ENCODE measurements around the gene EIF2D. TPM values are rescaled to one million over a fixed set of nuclear protein-coding genes. Genes with fewer than 3 reads are reported as not detected.

Gene EIF2D
- total and polyA plus RNA-seq, 9 of the 15 experiments (the other 6 are each of a cell fraction or from before 2014, with no cell fraction given): 81.1 to 138 (median 93.9) TPM

- TF ChIP-seq ZFP91 (CRISPR knock-in tag; IDR thresholded peaks at IDR 0.05) (no peak), DDX20 (tag; IDR thresholded peaks at IDR 0.05; ENCODE audit: low read depth) (no peak), SMAD3 (CRISPR knock-in tag; conservative IDR thresholded peaks at IDR 0.05) (peak; percentile 18; the same call in 1 of the 2 replicates), FOXM1 (IDR thresholded peaks at IDR 0.05; ENCODE audit: low read depth) (no peak), FOXM1 (CRISPR knock-in tag; IDR thresholded peaks at IDR 0.05; ENCODE audit: low read depth) (0 out of 2 replicates have a peak, but pooled peaks have one; percentile 37), HSF4 (CRISPR knock-in tag; IDR thresholded peaks at IDR 0.05; ENCODE audit: borderline replicate concordance) (no peak), BCOR (IDR thresholded peaks at IDR 0.05) (0 out of 2 replicates have a peak, but pooled peaks have one; percentile 23), STAT6 (CRISPR knock-in tag; IDR thresholded peaks at IDR 0.05) (no peak), MCM5 (IDR thresholded peaks at IDR 0.05; ENCODE audit: low read depth) (no peak), ZNF24 (IDR thresholded peaks at IDR 0.05) (peak; percentile 77)
- TF ChIP-seq, protein P1, sequence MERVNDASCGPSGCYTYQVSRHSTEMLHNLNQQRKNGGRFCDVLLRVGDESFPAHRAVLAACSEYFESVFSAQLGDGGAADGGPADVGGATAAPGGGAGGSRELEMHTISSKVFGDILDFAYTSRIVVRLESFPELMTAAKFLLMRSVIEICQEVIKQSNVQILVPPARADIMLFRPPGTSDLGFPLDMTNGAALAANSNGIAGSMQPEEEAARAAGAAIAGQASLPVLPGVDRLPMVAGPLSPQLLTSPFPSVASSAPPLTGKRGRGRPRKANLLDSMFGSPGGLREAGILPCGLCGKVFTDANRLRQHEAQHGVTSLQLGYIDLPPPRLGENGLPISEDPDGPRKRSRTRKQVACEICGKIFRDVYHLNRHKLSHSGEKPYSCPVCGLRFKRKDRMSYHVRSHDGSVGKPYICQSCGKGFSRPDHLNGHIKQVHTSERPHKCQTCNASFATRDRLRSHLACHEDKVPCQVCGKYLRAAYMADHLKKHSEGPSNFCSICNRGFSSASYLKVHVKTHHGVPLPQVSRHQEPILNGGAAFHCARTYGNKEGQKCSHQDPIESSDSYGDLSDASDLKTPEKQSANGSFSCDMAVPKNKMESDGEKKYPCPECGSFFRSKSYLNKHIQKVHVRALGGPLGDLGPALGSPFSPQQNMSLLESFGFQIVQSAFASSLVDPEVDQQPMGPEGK (CRISPR knock-in tag; IDR thresholded peaks at IDR 0.05; ENCODE audit: borderline replicate concordance): no peak; the same call in 1 of the 2 replicates
- TF ChIP-seq, protein P2, sequence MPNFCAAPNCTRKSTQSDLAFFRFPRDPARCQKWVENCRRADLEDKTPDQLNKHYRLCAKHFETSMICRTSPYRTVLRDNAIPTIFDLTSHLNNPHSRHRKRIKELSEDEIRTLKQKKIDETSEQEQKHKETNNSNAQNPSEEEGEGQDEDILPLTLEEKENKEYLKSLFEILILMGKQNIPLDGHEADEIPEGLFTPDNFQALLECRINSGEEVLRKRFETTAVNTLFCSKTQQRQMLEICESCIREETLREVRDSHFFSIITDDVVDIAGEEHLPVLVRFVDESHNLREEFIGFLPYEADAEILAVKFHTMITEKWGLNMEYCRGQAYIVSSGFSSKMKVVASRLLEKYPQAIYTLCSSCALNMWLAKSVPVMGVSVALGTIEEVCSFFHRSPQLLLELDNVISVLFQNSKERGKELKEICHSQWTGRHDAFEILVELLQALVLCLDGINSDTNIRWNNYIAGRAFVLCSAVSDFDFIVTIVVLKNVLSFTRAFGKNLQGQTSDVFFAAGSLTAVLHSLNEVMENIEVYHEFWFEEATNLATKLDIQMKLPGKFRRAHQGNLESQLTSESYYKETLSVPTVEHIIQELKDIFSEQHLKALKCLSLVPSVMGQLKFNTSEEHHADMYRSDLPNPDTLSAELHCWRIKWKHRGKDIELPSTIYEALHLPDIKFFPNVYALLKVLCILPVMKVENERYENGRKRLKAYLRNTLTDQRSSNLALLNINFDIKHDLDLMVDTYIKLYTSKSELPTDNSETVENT (CRISPR knock-in tag; IDR thresholded peaks at IDR 0.05): peak; percentile 62
- TF ChIP-seq, protein P3, sequence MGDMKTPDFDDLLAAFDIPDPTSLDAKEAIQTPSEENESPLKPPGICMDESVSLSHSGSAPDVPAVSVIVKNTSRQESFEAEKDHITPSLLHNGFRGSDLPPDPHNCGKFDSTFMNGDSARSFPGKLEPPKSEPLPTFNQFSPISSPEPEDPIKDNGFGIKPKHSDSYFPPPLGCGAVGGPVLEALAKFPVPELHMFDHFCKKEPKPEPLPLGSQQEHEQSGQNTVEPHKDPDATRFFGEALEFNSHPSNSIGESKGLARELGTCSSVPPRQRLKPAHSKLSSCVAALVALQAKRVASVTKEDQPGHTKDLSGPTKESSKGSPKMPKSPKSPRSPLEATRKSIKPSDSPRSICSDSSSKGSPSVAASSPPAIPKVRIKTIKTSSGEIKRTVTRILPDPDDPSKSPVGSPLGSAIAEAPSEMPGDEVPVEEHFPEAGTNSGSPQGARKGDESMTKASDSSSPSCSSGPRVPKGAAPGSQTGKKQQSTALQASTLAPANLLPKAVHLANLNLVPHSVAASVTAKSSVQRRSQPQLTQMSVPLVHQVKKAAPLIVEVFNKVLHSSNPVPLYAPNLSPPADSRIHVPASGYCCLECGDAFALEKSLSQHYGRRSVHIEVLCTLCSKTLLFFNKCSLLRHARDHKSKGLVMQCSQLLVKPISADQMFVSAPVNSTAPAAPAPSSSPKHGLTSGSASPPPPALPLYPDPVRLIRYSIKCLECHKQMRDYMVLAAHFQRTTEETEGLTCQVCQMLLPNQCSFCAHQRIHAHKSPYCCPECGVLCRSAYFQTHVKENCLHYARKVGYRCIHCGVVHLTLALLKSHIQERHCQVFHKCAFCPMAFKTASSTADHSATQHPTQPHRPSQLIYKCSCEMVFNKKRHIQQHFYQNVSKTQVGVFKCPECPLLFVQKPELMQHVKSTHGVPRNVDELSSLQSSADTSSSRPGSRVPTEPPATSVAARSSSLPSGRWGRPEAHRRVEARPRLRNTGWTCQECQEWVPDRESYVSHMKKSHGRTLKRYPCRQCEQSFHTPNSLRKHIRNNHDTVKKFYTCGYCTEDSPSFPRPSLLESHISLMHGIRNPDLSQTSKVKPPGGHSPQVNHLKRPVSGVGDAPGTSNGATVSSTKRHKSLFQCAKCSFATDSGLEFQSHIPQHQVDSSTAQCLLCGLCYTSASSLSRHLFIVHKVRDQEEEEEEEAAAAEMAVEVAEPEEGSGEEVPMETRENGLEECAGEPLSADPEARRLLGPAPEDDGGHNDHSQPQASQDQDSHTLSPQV (IDR thresholded peaks at IDR 0.05): 0 out of 2 replicates have a peak, but pooled peaks have one; percentile 51
Measured at GRCh38 chr1:206556750-206557635, 55.3 kb downstream of the EIF2D start (continued).
